Renal cortical epithelial cell (primary cell): Measurements from ENCODE around the gene LRP1B. TPM values are rescaled to one million over a fixed set of nuclear protein-coding genes. Genes with fewer than 3 reads are reported as not detected.
A peak's percentile ranks its signal among the peaks of the same experiment; 100 is the strongest.

Source experiments
- DNase-seq: peaks from one replicate; pipeline ENCODE4 v3.0.0-alpha.2; 2011; ENCODE audit warnings: low read depth
- total RNA-seq: library from RNA; depleted of rRNA; stranded (reverse); fragments of >200 nt; gene quantifications from 2 replicates; pipeline ENCODE4 v1.2.3, GENCODE V29; 2014

LRP1B gene
- total RNA-seq, 1 donor from 2014 or later, result 4.3 TPM

DNA sequence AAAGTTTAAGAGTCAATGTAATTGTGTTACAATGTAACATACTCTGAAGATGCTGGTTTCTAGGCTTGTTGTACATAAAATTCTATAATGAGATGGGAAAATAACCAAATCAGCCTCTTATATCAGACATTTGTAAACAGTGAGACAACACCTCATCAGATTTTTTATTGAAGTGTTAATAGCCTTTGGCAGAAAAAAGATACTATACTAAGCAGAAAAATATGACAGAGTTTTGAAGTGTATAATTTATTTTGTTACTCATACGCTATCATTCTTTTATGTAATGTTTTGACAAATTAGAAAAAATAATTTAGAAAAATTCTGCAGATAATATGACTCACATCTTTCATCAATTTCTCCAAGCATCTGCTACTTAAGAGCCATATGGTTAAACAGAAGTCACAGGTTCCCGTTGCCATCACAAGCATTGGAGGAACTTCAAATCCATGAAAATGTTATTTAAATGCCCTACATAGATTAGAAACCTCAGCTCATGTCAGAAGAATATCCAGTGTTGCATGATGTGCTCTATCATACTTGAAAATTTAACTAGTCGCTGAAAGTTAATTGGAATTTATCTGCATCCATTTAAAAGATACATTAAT is 535.4 kb downstream of the LRP1B start:
- DNase-seq, result no peak

DNA sequence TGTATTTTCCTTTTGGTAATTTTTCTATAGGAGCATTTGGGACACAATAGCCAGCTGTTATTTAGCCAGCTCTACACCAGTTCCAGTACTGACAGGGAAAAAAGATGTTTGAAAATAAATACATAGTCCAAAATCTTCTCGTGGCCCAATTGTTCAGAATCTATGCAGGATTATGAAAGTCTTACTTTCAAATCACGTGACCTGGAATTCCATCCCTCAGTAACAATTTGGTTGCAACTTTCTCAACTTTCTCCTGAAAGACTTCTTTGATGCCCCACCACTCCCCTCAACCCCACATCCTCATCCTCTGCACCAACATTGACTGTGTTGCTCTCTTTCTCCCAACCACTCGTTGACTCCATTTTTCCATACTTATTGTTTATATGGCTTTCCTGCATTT is 539.0 kb downstream of the LRP1B start:
- DNase-seq, result no peak

DNA sequence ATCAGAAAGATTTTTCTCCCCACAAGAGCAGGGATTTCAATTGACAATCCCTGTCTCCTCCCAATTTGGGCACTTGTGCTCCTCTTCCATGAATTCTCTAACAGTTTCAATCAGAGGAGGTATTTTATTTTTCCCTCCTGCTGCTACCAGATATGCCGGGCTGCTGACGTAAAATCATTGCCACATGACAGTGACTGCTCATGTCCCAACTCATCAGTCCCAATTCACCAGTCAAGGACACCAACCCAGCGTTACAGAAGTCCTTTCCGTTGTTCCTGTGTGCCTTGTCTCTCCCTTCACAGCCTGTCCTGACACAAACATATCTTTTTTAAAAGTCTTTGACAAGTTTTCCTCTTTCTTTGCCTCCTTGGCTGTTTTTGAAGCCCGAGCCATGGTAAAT is 540.2 kb downstream of the LRP1B start:
- no peak for DNase-seq

DNA sequence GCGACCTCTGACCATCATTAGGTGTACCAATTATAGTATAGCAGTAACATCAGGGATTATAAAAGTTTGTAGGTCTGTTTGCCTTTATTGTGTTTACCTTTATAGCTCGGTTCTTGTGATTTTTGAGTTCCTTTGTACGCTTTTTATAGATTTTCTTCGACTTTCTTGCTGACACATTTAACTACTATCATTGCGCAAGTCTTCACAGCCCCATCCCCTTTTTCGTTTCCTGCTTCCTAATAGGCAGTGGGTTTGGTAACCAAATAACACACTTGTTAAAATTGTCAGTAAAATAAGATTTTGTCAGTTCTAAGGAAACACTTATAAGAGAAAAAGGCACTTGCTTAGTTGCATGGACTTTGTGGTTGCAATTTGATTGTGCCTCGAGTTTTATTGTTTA is 541.5 kb downstream of the LRP1B start:
- no peak for DNase-seq

DNA sequence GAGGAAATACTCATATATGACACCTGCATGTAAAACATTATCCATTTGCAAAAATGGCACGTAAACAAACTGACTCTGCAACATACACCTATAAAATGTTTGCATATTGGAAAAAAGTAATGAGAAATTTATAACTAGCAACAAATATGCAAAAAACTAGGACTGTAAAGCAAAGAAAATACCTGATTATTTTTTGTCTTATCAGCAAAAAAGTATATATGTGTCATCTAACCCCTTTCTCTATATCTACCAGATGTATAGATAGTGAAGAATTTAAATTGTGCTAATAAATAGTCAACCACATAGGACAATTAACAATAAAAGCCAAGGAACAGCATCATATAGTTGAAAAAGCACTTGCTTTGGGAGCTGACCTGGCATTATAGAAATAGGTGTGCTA is 543.8 kb downstream of the LRP1B start:
- DNase-seq, result no peak

DNA sequence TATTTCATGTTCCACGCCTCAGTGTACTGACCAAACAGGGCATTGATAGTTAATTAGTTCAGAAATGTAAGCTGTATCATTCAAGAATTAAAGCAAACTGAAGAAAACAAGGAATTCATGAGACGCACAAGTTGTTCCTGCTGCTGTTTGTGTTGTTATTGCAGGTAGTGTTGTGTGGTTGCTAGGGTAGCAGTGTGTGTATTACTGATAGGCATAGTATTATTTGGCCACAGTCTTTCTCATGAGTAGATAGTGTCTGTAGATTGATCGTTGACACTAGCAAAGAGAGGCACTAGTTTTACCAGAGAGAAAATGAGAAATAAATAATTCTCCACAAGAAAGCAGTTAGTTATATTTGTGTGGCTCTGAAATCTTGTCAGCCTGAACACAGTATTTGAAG is 548.6 kb downstream of the LRP1B start:
- DNase-seq, result no peak

DNA sequence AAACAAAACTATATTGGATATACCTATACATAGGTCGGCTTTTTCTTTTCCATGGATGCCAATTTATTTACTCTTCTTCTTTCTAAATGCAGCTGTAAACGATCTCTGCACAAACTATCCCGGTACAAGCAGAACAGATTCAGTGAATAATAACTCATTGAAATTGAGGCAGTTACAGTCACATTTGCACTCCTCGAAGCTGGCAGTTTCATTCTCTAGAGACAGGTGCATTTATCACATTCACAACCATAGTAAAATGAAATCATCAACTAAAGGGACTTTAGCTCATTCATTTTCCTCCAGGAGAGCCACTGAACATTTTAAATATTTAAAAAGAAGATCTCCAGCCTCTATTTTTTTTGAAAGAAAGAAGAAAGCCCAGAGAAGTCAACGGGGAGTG is 551.7 kb downstream of the LRP1B start:
- no peak for DNase-seq

DNA sequence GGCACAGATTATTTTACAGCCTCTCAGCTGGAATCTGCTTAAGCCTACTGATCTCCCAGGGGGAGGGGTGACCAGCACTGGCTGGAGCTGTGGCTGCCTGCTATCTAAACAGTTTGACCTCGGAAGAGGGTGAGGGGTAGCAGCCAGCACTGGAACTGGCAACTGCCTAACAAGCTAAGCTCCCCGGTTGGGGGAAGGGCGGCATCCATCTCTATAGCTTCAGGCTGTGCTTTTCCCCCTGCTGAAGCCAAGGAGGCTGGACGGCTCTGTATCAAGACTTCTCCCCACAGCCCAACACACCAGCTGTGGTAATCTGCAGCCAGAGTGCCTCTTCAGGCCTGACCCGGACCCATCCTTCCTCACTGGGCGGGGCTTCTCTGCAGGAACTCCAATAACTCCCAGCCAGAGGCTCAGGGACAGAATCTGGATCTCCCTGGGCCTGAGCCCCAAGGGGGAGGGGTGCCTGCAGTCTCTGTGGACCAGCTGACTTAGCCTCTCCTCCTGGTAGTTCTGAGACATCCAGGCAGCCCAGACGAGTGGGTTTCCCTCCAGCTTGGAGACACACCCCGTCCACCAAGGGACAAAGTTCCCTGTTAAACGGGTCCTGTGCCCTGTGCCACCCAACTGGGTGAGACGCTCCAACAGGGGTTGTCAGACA is 560.2 kb downstream of the LRP1B start:
- no peak for DNase-seq

DNA sequence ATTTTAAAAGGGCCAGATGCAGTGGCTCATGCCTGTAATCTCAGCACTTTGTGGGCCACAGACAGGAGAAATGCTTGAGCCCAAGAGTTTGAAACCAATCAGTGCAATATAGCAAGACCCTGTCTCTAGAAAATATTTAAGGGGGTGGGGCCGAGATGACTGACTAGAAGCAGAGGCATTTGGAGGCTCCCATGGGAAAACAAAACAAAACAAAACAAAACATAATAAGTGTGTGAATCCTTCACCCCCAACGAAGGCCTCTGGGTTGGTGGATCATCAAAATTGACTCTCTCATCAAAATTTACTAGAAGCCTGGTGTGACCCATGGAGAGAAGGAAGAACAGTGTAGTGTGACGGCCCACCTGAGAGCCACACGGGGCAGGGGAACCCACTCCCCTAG is 560.9 kb downstream of the LRP1B start:
- DNase-seq, result no peak

DNA sequence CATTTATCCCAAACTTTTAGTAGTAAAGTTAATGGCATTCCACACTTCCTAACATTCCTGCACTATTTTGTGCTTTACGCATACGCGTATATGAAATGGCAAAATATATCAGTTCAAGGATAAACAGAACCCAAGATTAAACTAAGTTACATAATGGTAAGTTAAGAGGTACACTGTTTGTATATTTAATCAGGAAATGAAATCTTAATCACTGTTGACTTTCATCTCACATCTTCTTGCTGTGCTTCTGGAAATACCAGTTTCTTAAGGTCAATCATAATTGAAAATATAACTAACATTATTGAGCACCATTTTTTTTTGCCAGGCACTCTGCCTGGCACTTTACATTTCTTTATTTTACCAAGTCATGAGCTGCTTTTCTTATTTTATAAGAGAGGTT is 565.2 kb downstream of the LRP1B start:
- no peak for DNase-seq

DNA sequence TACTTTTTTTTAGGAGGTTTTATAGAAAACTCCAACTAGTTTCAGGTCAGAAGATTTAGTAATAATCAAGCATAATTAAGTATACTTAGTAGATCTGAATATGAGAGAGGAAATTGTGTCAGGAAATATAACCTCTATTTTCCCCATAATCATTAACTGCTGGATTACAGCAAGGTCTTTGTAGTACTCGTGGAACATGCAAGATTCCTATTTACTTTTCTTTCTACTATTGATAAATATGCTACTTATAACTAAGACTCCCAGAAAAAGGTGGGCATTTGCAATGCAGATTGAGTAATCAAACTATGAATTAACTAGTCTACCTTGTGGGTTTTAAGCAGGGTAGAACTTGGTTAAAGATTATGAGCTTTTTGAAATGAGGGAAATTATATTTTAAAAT is 570.1 kb downstream of the LRP1B start:
- peak; percentile 65 for DNase-seq

DNA sequence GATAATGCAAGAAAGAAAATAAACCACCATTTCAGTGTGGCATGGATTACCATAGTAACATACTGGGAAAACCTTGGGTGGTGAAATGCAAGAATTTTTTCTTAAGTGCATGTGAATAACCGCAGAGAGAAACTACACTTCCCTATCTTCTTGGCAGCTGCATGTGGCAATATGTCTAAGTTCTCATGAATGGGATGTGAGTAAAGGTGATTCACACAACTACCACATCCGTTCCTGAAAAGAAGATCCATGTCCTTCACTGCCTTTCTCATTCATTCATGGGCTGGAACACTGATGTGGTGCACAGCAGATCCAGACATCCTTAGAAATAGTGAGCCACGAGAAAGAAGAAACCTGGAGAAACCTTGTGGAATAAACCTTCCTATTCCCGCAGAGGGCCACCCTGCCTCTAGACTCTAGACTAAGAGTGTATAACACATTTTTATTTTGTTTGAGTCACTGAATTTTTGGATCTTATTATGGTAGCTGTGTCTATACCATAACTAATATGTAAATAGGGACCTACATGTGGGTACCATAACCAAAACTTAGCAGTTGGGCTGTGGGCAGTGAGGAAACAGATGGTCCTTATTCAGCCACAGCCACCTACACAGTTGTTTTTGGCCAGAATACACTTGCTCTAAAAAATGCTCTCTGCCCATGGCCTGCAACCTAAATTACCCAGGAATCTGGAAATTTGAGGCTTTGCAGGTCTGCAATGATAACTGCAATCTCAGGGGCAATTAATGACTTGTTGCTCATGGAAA is 573.3 kb downstream of the LRP1B start:
- peak; percentile 96 for DNase-seq

DNA sequence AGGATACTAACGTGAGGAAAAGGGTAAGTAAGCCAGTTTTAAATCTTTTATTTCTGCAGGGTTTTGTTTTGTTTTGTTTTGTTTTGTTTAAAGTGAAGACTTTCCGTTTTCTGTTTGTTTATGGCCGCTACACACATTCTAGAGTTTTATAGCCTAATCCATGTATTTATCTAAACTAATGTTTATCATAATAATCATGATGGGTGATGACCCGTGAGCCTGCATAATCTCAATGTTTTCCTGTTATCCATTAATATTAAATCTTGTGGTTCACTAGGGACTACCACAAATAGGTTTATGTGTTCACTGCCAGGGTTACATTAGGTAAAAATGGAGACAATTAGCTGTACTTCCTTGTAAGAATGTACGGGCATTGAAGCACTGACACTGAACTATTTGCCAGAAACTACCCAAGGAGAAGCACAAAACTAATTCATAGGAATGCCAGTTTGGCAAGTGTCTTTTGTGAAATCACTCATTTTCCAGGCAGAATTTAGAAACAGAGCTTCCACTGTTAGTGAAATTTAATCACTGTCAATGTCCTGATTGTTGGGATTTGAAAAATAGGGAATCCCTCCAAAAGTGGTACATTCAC is 574.8 kb downstream of the LRP1B start:
- peak; percentile 91 for DNase-seq

DNA sequence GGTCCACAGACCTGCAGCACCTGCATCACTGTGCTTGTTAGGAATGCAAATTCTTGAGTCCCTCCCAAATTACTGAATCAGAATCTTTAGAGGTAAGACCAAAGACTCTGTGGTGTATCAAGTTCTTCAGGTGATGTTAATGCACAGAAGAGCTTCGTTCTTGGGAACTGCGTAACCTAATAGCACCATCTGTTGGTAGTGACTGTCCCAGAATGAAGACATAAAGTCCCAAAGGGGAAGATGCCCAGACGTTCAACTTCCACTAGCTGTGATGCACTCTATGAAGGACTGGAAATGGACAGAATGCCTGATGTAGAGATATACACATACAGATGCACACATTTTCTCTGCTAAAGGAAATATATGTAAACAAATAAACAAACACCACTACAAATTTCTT is 576.0 kb downstream of the LRP1B start:
- DNase-seq, result peak; percentile 59

DNA sequence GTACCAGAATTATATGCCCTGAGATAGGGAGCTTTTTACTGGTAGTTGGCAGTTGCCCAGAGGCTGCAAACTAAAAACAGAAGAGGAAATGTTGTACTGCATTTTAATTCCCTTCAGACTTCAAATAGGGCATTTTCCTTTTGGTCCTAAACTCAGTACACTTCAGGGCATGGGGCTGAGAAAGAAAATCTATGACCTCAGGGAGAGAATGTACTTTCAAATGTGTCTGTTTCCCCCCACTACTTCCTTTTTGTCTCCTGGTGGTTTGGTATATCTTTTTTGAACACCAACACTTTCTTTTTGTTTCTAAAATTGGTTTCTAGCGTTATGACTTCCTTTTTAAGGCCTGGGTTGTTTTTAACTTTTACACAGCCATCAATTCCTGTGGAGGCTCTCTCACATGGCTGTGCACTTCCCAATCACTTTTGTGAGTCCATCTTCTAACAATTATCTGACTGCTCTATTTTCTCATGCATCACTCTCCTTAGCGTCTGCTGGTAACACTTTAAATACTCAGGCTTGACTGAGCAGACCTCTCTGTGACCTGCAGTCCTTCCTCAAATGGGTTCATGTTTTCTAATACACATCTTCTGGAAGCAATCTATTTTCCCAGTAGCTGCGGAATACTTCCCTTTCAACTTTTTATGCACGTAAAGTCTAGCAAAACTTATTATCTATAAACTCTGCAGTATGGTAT is 596.0 kb downstream of the LRP1B start:
- DNase-seq, result peak; percentile 6

DNA sequence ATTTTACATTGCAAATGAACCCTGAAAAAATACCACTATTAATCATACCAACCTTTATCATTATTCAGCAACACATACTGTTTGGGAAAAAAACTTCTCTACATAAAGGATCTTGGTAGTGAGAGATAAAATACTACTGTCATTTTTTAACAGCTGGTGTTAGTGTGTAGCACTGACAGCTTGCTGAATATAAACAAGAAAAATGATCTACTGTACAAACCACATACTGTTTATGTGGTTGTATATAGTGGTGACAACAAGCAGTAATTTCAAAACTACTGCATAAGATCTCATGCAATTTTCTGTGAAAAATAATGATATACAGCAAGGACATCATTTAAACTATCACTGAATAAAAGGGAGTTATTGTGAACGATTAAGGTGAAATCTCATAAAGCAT is 601.2 kb downstream of the LRP1B start:
- no peak for DNase-seq

DNA sequence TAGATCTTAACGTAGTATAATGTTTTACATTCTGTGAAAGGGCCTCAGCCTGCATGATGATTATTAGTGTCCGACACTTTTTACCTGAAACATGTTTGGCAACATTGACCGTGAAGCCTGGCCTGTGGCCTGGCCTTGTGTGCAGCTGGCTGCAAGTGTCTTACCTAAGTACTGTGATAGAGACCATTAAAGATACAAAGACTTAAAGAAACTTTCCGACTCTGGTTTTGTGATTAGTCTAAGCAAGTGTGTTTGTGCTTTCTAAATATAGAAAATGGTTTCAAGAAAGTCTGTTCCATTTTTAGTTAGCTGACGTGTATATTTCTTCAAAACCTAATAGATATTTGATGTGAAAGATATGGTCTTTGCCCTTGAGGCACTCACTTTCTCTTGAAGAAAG is 601.8 kb downstream of the LRP1B start:
- no peak for DNase-seq

DNA sequence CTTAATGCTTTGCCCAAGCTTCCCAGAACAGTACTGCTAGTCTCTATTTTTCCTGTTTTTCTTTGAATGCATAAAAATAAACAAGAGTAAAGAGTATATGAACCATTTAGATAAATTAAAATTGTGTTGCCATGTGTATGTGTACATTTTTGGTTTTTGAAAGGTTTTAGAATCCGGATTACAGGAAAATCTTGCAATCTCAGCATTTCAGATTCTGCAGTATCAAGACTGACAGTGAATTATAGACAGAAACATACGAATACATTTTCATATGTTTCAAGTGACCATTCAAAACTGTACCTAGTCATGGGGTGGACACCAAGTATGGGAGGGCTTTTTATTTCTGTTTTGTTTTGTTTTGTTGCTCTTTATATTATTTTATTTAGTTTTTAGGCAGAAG is 604.1 kb downstream of the LRP1B start:
- no peak for DNase-seq

DNA sequence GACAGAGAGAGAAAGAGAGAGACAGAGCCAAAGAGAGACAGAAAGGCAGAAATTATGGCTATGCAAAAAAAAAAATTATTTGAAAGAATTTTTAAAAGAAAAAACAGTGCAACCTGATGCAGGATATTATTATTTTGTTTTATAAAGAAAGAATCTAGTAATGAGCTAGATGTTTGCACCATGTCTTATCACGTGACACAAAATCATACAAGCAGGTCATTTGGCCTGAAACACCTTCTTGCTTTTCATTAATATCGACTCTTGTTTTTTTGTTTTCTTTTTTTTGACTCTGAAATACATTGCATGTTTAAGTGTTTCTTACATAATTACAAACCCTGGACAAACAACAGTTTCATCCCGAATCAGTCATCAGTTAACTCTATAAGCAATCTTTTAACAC is 606.0 kb downstream of the LRP1B start:
- DNase-seq, result no peak

DNA sequence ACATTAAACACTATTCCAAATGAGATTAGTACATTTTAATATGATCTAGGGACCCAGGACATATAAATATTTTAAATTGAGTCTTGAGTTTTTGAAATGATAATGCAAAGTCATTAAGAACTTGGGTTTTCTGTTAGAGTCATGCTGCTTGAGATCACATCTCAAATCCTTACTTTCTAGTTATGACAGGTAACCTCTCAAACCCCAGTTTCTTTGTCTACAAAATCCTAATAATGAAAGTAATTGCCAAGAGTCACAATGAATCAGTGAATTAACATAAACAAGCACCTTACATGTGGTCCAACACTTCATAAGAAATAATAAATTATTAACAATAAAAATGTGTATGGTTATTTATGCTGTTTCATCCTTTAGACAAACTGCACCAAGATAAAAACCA is 607.6 kb downstream of the LRP1B start:
- no peak for DNase-seq

DNA sequence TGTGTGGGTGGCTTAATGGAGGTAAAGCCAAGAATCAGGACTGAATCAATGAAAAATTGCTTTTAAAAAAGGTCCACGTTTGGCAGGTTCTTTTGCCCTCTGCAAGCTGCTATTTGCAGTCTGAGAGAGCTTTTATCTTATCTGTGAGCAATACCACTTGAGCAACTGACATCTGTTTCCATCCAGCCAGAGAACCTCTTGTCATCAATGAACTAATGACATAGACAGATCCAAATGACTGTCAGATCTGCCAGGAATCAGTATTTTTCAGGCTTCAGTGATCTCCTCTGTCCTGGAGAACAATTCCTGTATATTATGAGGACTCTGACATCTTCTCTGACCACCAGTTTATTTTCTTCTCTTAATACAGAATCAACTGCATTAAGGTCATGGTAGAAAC is 608.1 kb downstream of the LRP1B start:
- DNase-seq, result no peak

DNA sequence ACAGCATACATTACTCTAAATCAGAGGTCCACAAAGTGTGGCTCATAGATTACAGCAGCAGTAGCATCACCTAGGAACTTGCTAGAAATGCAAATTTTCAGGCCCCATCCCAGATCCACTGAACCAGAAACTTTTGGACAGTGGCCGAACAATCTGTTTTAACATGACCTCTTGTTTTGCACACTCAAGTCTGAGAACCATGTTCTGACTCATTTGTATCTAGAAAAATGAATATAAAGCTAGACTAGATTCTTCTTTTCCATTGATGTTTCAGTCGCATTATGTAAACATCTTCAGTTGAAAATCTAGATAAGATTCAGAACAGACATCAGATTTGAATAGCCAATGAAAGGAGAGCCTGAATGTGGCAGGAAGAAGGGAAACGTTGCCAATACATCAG is 608.8 kb downstream of the LRP1B start:
- DNase-seq, result peak; percentile 4
